KMS-11 (cell line): ENCODE data around the gene THUMPD3.

ENCODE experiments used
- H2AFZ ChIP-seq: fragments of 200-600 bp; sonication (generic); 2 replicates; pipeline ENCODE4 v1.6.1; 2016; ENCODE audit warnings: antibody characterized with exemption, mixed run types, low read depth
- H3K27ac ChIP-seq: fragments of 200-600 bp; sonication (generic); 2 replicates; pipeline ENCODE4 v1.6.1; 2016; ENCODE audit warnings: mild to moderate bottlenecking, mixed run types
- H3K27me3 ChIP-seq: fragments of 200-600 bp; sonication (generic); 2 replicates; pipeline ENCODE4 v1.6.1; 2017; ENCODE audit warnings: mild to moderate bottlenecking, low read depth, mixed run types, moderate library complexity; ENCODE audit not compliant: insufficient read depth
- H3K36me3 ChIP-seq: fragments of 200-600 bp; sonication (generic); 2 replicates; pipeline ENCODE4 v1.6.1; 2017; ENCODE audit warnings: mild to moderate bottlenecking, mixed run types; ENCODE audit not compliant: insufficient read depth
- H3K4me1 ChIP-seq: fragments of 200-600 bp; sonication (generic); 2 replicates; pipeline ENCODE4 v1.6.1; 2016; ENCODE audit warnings: mild to moderate bottlenecking, low read depth, mixed run types; ENCODE audit not compliant: poor library complexity, severe bottlenecking
- H3K4me2 ChIP-seq: fragments of 200-600 bp; sonication (generic); 2 replicates; pipeline ENCODE4 v1.7.0; 2016; ENCODE audit warnings: mild to moderate bottlenecking, mixed run types
- H3K4me3 ChIP-seq: fragments of 200-600 bp; sonication (generic); IDR thresholded peaks from 2 replicates; pipeline ENCODE4 v1.6.1; 2017; ENCODE audit warnings: low read depth, low read length, mixed read lengths; ENCODE audit not compliant: insufficient read depth
- H3K79me2 ChIP-seq: fragments of 200-600 bp; sonication (generic); 2 replicates; pipeline ENCODE4 v1.6.1; 2016; ENCODE audit warnings: low read depth, mixed run types; ENCODE audit not compliant: insufficient read depth
- H3K9ac ChIP-seq: fragments of 200-600 bp; sonication (generic); 2 replicates; pipeline ENCODE4 v1.6.1; 2016; ENCODE audit warnings: mild to moderate bottlenecking, mixed run types
- H4K20me1 ChIP-seq: fragments of 200-600 bp; sonication (generic); 2 replicates; pipeline ENCODE4 v1.6.1; 2016; ENCODE audit warnings: mild to moderate bottlenecking, mixed run types; ENCODE audit not compliant: insufficient read depth
- TF ChIP-seq, protein P1 (sequence below): fragments of 200-600 bp; sonication (generic); conservative IDR thresholded peaks from 2 replicates; pipeline ENCODE4 v1.6.1; 2017; ENCODE audit warnings: low read depth, mild to moderate bottlenecking, antibody characterized with exemption, low read length, moderate library complexity, mixed read lengths

THUMPD3 gene, protein sequence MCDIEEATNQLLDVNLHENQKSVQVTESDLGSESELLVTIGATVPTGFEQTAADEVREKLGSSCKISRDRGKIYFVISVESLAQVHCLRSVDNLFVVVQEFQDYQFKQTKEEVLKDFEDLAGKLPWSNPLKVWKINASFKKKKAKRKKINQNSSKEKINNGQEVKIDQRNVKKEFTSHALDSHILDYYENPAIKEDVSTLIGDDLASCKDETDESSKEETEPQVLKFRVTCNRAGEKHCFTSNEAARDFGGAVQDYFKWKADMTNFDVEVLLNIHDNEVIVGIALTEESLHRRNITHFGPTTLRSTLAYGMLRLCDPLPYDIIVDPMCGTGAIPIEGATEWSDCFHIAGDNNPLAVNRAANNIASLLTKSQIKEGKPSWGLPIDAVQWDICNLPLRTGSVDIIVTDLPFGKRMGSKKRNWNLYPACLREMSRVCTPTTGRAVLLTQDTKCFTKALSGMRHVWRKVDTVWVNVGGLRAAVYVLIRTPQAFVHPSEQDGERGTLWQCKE

DNA sequence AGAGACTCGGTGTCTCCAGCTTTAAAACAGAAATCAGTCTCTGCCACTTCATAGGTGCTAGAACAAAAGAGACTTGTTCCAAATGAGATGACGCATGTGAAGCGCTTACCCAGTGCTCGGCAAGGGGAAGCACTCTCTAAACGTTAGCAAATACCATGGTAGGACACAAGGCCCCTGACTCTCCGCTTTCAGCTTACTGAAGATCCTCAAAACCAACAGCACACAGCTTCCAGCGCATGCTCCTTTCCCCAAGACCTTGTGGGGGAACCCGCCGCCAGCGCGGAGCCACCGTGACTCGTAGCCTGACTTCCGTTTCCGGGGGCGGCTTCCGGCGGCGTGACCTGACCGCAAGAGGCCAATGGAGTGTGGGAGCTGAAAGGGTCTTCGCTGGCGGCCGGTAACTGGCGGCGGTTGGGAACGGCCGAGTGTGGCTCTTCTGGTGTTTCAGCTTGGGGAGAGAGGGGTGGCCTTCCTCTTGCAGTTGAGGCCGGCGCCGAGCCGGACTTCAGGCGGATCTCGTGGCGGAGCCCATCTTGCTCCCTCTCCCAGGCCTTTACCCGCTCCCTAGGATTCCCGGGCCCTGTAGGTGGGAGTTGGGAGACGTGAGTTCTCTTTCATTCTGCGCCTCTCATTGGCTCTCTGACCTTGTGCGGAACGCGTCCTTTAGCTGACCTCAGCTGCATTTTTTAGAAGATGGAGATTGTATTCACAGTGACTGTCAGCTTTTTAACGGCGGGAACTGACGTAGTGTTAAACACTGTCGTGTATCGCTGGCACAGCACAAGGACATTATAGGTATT lies at the start of gene THUMPD3:
TSS of gene THUMPD3 (plus strand) at position 324 of the 800 bp plus-strand sequence. CDS start 2,015 bp downstream, outside the sequence.
- Histone ChIP-seq H3K4me2 (peak within 1 kb of the TSS; percentile 64), H3K79me2 (peaks cover 8% of the 10 kb centered on the region; the same call in 1 of the 2 replicates), H3K27ac (peak within 1 kb of the TSS; percentile 86), H3K27me3 (no peaks in the 10 kb centered on the region), H3K4me1 (peaks cover 16% of the 10 kb centered on the region), H3K9ac (peak within 1 kb of the TSS; percentile 93), H3K4me3 (peak within 1 kb of the TSS; percentile 84), H3K36me3 (0 out of 2 replicates have a peak, but pooled peaks cover 4% of the 10 kb centered on the region), H4K20me1 (no peaks in the 10 kb centered on the region), H2AFZ (peak within 1 kb of the TSS; percentile 59)
- TF ChIP-seq, protein P1, sequence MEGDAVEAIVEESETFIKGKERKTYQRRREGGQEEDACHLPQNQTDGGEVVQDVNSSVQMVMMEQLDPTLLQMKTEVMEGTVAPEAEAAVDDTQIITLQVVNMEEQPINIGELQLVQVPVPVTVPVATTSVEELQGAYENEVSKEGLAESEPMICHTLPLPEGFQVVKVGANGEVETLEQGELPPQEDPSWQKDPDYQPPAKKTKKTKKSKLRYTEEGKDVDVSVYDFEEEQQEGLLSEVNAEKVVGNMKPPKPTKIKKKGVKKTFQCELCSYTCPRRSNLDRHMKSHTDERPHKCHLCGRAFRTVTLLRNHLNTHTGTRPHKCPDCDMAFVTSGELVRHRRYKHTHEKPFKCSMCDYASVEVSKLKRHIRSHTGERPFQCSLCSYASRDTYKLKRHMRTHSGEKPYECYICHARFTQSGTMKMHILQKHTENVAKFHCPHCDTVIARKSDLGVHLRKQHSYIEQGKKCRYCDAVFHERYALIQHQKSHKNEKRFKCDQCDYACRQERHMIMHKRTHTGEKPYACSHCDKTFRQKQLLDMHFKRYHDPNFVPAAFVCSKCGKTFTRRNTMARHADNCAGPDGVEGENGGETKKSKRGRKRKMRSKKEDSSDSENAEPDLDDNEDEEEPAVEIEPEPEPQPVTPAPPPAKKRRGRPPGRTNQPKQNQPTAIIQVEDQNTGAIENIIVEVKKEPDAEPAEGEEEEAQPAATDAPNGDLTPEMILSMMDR, result no peak

DNA sequence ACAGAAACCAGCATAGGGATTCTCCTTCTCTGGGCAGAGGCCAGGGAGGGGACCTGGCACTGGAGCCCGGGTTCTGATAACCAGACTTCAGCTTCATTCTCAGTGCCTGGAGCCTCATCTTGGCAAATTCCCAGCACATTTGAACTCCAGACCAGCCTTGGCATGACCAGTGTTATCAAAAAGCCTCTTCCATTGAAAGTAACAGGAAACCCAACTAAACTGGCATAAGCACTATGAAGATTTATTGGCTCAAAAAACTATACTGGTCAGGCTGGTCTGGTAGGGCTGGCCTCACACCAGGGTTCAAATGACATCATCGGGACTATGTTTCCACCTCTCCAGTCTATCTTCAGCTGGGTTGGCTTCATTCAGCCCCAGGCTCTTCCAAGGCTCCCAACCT lies 48.1 kb upstream of the THUMPD3 start:
- no peak overlapping the region for H3K27ac ChIP-seq
- H3K9ac ChIP-seq, result no peak overlapping the region
- H3K27me3 ChIP-seq, result no peaks in the 10 kb centered on the region
- TF ChIP-seq, protein P1, result no peak
- H3K4me2 ChIP-seq, result no peak overlapping the region
- H4K20me1 ChIP-seq, result no peaks in the 10 kb centered on the region
- H3K4me1 ChIP-seq, result no peaks in the 10 kb centered on the region
- no peak overlapping the region for H3K4me3 ChIP-seq
- H3K79me2 ChIP-seq, result no peaks in the 10 kb centered on the region
- H3K36me3 ChIP-seq, result no peaks in the 10 kb centered on the region
- H2AFZ ChIP-seq, result no peak overlapping the region

DNA sequence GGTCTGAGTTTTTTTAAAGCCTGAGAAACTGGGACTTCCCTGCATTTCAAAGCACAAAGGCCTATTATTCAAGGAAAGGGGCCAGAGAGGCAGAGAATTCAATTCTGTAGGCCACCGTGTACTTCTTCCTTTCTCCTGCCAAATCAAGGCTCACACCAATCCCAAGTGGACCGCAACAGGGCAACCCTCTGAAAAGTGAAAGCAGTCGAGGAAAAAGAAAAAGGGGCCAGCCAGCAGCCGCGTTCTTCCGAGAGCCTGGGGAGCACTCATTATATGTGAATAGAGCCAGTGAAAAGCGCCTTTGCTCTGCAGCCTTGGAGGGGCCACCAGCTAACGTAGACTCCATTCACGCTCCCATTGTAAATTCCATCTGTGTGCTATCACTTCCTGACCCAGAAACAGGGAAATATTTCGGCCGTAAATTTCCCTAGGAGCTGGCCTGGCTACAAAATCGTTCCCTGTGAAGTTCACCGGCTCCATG lies 45.9 kb upstream of the THUMPD3 start:
- H3K36me3 ChIP-seq, result no peaks in the 10 kb centered on the region
- H2AFZ ChIP-seq, result no peak overlapping the region
- H3K9ac ChIP-seq, result no peak overlapping the region
- no peaks in the 10 kb centered on the region for H3K4me1 ChIP-seq
- H3K27ac ChIP-seq, result no peak overlapping the region
- no peak overlapping the region for H3K4me2 ChIP-seq
- no peaks in the 10 kb centered on the region for H3K79me2 ChIP-seq
- H4K20me1 ChIP-seq, result no peaks in the 10 kb centered on the region
- no peak overlapping the region for H3K4me3 ChIP-seq
- no peaks in the 10 kb centered on the region for H3K27me3 ChIP-seq
- TF ChIP-seq, protein P1, result no peak

DNA sequence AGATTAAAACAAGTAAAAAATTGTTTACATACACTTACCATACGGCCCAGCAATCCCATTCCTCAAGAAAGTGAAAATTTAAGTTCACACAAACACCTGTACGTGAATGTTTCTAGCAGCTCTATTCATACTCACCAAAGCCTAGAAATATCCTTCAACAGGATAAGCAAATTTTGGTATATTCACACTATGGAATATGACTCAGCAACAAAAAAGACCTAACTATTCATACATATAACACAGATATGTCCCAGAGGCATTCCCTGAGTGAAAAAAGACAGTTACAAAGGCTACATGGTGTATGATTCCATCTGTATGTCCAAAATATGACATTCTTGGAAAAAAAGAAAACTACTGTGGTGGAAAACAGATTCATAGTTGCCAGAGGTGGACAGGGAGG lies 40.1 kb upstream of the THUMPD3 start:
- TF ChIP-seq, protein P1, result no peak
- Histone ChIP-seq H3K27ac (no peak overlapping the region), H3K4me2 (no peak overlapping the region), H3K9ac (no peak overlapping the region), H3K27me3 (no peaks in the 10 kb centered on the region), H3K4me1 (no peaks in the 10 kb centered on the region), H3K79me2 (no peaks in the 10 kb centered on the region), H2AFZ (no peak overlapping the region), H3K36me3 (no peaks in the 10 kb centered on the region), H3K4me3 (no peak overlapping the region), H4K20me1 (no peaks in the 10 kb centered on the region)
